B cell (primary cell): ENCODE results near the gene ARHGAP42.

Source experiments
- EZH2 ChIP-seq: IDR thresholded peaks from 2 replicates; pipeline ENCODE4 v1.6.1; 2012; ENCODE audit warnings: borderline replicate concordance, low read depth, mild to moderate bottlenecking, moderate library complexity, low read length; ENCODE audit not compliant: insufficient read depth, poor library complexity, severe bottlenecking
- TF ChIP-seq, protein P1 (sequence below): fragments of 200-600 bp; IDR thresholded peaks from one replicate; pipeline ENCODE4 v1.8.0; 2022; ENCODE audit warnings: antibody characterized with exemption, mild to moderate bottlenecking

DNA sequence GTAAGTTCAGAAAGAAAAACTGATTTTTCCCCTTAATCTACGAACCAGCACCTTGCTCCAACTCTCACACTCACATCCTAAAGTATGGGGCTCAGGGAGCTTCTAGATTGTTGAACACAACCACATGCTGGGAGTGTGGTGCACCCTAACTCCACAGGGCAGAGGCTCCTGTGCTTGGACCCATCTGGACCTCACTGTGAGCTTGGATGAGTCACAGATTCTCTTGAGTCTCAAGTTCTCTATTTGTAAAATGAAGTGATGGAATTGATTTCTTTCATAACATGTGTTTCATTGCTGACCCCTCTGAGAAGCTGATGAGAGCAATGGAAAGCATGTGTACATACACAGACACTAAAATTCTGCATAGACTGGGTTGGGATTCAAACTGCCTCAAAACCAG lies 332.8 kb downstream of the ARHGAP42 start:
- TF ChIP-seq, protein P1, sequence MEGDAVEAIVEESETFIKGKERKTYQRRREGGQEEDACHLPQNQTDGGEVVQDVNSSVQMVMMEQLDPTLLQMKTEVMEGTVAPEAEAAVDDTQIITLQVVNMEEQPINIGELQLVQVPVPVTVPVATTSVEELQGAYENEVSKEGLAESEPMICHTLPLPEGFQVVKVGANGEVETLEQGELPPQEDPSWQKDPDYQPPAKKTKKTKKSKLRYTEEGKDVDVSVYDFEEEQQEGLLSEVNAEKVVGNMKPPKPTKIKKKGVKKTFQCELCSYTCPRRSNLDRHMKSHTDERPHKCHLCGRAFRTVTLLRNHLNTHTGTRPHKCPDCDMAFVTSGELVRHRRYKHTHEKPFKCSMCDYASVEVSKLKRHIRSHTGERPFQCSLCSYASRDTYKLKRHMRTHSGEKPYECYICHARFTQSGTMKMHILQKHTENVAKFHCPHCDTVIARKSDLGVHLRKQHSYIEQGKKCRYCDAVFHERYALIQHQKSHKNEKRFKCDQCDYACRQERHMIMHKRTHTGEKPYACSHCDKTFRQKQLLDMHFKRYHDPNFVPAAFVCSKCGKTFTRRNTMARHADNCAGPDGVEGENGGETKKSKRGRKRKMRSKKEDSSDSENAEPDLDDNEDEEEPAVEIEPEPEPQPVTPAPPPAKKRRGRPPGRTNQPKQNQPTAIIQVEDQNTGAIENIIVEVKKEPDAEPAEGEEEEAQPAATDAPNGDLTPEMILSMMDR, result no peak
- no peak for TF ChIP-seq EZH2
